Measurements from ENCODE around the gene HPSE2. TPM values are rescaled to one million over a fixed set of nuclear protein-coding genes. Genes with fewer than 3 reads are reported as not detected.

The HPSE2 gene
- total RNA-seq, 4 donors from 2014 or later, result 32.3 to 70.0 (median 43.6) TPM

DNA sequence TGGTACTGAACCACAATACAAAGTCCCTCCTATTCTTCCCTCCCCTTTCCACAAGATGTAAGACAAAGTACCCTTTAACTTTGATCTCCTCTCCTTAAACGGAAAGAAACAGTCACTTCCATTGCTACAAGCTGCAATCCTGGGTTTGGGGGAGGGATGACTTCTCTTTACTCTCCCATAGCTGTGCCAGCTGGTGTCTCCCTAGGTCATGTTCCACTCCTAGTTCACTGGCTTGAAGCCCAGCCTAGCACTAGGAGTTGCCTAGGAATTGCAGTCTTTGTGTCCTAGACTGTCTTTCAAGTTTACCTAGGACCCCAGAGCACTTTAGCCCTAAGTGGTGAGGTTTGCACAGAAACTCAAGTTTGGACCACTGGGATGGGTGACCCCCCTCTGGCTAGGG, 311.1 kb downstream of the HPSE2 start:
- no peak overlapping the region for H3K4me3 ChIP-seq
- intact Hi-C loops (cut with DNase I), result no loop called here
- peaks cover 0 to 32% (median 24%) of the 10 kb centered on the region in 4 donors for H3K4me1 ChIP-seq
- 61% methylated on average over 1 of the region's 1 CpG for WGBS
- no peaks in the 10 kb centered on the region for H3K9me3 ChIP-seq
- no peak for TF ChIP-seq EP300 (IDR thresholded peaks at IDR 0.05)
- peak in 1 of 3 experiments; percentile 14 for TF ChIP-seq CTCF (IDR thresholded peaks at IDR 0.05)
- DNase-seq (ENCODE audit: extremely low spot score), result no peak
- no peaks in the 10 kb centered on the region for H3K27me3 ChIP-seq
- H3K36me3 ChIP-seq, result no peaks in the 10 kb centered on the region
- H3K27ac ChIP-seq (replicated peaks in 1 of 4), result no peak overlapping the region

DNA sequence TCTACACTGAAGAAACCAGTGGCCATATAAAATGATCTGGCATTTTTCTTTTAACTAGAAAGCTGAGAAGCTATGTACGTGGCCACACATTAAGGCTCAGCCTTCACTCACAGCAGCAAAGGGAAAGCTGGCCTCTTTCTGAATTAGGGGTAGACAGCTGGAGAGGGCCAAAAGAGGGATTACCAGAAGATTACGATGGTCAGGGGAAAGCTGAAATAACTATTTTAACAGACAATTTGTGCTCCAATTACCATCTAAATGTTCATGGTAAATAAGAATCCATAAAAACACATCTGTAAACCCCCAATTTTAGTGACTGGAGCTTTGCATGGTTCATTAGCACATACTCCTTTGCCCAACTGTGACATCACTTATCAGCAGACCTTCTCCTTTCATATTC, 314.3 kb downstream of the HPSE2 start:
- Histone ChIP-seq H3K27ac (replicated peaks in 1 of 4) (peak overlapping the region in 3 of 4 donors; percentile 12 to 19 (median 14)), H3K36me3 (no peaks in the 10 kb centered on the region), H3K4me3 (no peak overlapping the region), H3K4me1 (peaks cover 0 to 33% (median 26%) of the 10 kb centered on the region in 4 donors), H3K27me3 (no peaks in the 10 kb centered on the region), H3K9me3 (no peaks in the 10 kb centered on the region)
- no peak for DNase-seq (ENCODE audit: extremely low spot score)
- 44% methylated on average over 2 of the region's 2 CpGs for WGBS
- intact Hi-C loops (cut with DNase I), result no loop called here
- no peak for TF ChIP-seq POLR2A (IDR thresholded peaks at IDR 0.05; ENCODE audit: low read depth)
- no peak for TF ChIP-seq CTCF (IDR thresholded peaks at IDR 0.05)
- no peak for TF ChIP-seq POLR2AphosphoS5 (IDR thresholded peaks at IDR 0.05)
- no peak for TF ChIP-seq EP300 (IDR thresholded peaks at IDR 0.05)

- Histone ChIP-seq H3K27ac (replicated peaks in 1 of 4) (peak overlapping the region in 3 of 4 donors; percentile 12 to 19 (median 14)), H3K9me3 (no peaks in the 10 kb centered on the region), H3K36me3 (no peaks in the 10 kb centered on the region), H3K4me1 (peaks cover 0 to 38% (median 29%) of the 10 kb centered on the region in 4 donors), H3K27me3 (no peaks in the 10 kb centered on the region), H3K4me3 (no peak overlapping the region)
- DNase-seq (ENCODE audit: extremely low spot score), result no peak
- no peak for TF ChIP-seq EP300 (IDR thresholded peaks at IDR 0.05)
- no peak for TF ChIP-seq CTCF (IDR thresholded peaks at IDR 0.05)
- TF ChIP-seq POLR2AphosphoS5 (IDR thresholded peaks at IDR 0.05), result peak in 1 of 2 donors; percentile 8
- 13% methylated on average over 2 of the region's 2 CpGs for WGBS
- intact Hi-C loops (cut with DNase I), result no loop called here
Measured at GRCh38 chr10:98920807-98921206, 314.8 kb downstream of the HPSE2 start.

DNA sequence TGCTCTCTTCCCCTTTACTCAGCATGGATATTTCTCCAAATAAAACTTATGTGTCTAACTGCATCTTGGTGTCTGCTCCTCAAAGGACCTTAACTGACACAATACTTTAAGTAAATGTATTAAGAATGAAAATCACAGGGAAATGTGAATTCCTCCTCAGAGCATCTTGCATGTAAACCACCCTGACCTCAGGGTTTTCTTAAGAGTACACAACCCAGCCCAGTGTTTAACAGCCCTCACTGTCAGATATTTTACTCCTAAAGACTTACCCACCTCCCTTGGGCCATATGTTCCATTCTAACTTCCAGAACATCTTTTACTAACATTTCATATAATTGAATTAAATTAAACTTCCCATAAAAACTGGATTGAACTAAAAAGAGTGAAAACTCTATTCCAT, 315.3 kb downstream of the HPSE2 start:
- Histone ChIP-seq H3K27ac (replicated peaks in 1 of 4) (peak overlapping the region; percentile 9 to 31 (median 16)), H3K9me3 (no peaks in the 10 kb centered on the region), H3K27me3 (no peaks in the 10 kb centered on the region), H3K36me3 (no peaks in the 10 kb centered on the region), H3K4me3 (no peak overlapping the region), H3K4me1 (peaks cover 0 to 38% (median 29%) of the 10 kb centered on the region in 4 donors)
- TF ChIP-seq POLR2A (IDR thresholded peaks at IDR 0.05; ENCODE audit: low read depth) (no peak), EP300 (IDR thresholded peaks at IDR 0.05) (no peak), POLR2AphosphoS5 (IDR thresholded peaks at IDR 0.05) (no peak), CTCF (IDR thresholded peaks at IDR 0.05) (no peak)
- DNase-seq (ENCODE audit: extremely low spot score), result no peak
- intact Hi-C loops (cut with DNase I), result no loop called here

DNA sequence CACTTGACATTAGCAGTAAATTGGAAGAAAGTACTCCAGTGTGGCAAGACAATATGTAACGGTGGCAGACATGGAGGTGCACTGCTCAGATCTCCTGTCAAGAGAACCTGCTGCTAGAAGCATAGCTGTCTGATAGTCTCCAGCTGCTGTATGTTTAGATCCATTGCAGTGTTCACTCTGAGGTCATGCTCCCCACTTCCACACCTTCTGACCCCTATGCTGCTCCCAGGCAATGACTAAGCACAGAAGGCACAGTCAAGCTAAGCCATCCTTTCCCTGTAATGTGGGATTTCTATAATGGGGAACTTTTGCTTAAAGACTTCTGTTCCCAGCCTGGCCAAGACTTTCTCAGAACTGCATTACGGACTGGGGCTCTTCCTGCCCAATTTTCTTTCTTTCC, 315.8 kb downstream of the HPSE2 start:
- Histone ChIP-seq H3K9me3 (no peaks in the 10 kb centered on the region), H3K27ac (replicated peaks in 1 of 4) (peak overlapping the region in 3 of 4 donors; percentile 11 to 31 (median 21)), H3K4me1 (peaks cover 0 to 36% (median 27%) of the 10 kb centered on the region in 4 donors), H3K27me3 (no peaks in the 10 kb centered on the region), H3K4me3 (no peak overlapping the region), H3K36me3 (no peaks in the 10 kb centered on the region)
- no peak for DNase-seq (ENCODE audit: extremely low spot score)
- 51% methylated on average over 2 of the region's 2 CpGs for WGBS
- intact Hi-C loops (cut with DNase I), result no loop called here
- no peak for TF ChIP-seq CTCF (IDR thresholded peaks at IDR 0.05)
- TF ChIP-seq POLR2A (IDR thresholded peaks at IDR 0.05; ENCODE audit: low read depth), result no peak
- TF ChIP-seq EP300 (IDR thresholded peaks at IDR 0.05), result no peak
- TF ChIP-seq POLR2AphosphoS5 (IDR thresholded peaks at IDR 0.05), result no peak

Measured in esophagus muscularis mucosa (tissue), 4 donors.